Thyroid gland (tissue), 4 donors: ENCODE measurements around the gene COMP. TPM values are rescaled to one million over a fixed set of nuclear protein-coding genes. Genes with fewer than 3 reads are reported as not detected.
A peak's percentile ranks its signal among the peaks of the same experiment; 100 is the strongest.

Experiments used
- DNase-seq, 2 donors: peaks; one replicate each; pipeline ENCODE4 v3.0.0-alpha.2; 2019
- H3K27ac ChIP-seq, 3 donors: fragments of 200-600 bp; sonication (generic); 1 replicate in 2 of 3; 2 replicates in 1 of 3; pipeline ENCODE4 v1.5.1; 2016 to 2019; ENCODE audit warnings: mild to moderate bottlenecking in 1 of 3, moderate library complexity in 1 of 3
- H3K27me3 ChIP-seq: fragments of 200-600 bp; sonication (generic); one replicate; pipeline ENCODE4 v1.5.1; 2019
- H3K36me3 ChIP-seq, 2 donors: fragments of 200-600 bp; sonication (generic); one replicate each; pipeline ENCODE4 v1.5.1; 2016 to 2019
- H3K4me1 ChIP-seq, 2 donors: fragments of 200-600 bp; sonication (generic); one replicate each; pipeline ENCODE4 v1.5.1; 2017 to 2019
- H3K4me3 ChIP-seq, 3 donors: fragments of 200-600 bp; sonication (generic); replicated peaks in 1 of 3; 1 replicate in 2 of 3; 2 replicates in 1 of 3; pipeline ENCODE4 v1.5.1; 2016; ENCODE audit warnings: mild to moderate bottlenecking in 1 of 3
- H3K9me3 ChIP-seq: fragments of 200-600 bp; sonication (generic); one replicate; pipeline ENCODE4 v1.5.1; 2017
- POLR2A ChIP-seq, 2 donors: fragments of 450-650 bp; IDR thresholded peaks; one replicate each; pipeline ENCODE4 v1.6.1; 2017; ENCODE audit warnings: antibody characterized with exemption in 2 of 2, mild to moderate bottlenecking in 2 of 2, moderate library complexity in 1 of 2
- WGBS, 2 donors: methylation state at CpG; one replicate each; pipeline ENCODE4 v1.1.5; 2017; 5-methylcytosine and 5-hydroxymethylcytosine counted together
- intact Hi-C: fragments of 100-400 bp; cut with DNase I; formaldehyde crosslinking; loops from one replicate; pipeline ENCODE4 v1.15.1; 2023
- total RNA-seq, 4 donors: library from RNA; depleted of rRNA; stranded (reverse); fragments of >200 nt; gene quantifications; one replicate each; pipeline ENCODE4 v1.2.3, GENCODE V29; 2016
- TF ChIP-seq, protein P1 (sequence below), 6 experiments: fragments of 200-600 bp in 3 of 6; fragments of 450-650 bp in 3 of 6; sonication (generic) in 3 of 6; IDR thresholded peaks; one replicate each; pipeline ENCODE4 v1.5.1; 2016 to 2019; ENCODE audit warnings: antibody characterized with exemption in 6 of 6, mild to moderate bottlenecking in 2 of 6, inconsistent platforms in 1 of 6, moderate library complexity in 1 of 6

COMP gene
- total RNA-seq, 4 donors from 2014 or later: 0.33 to 33.3 (median 1.9) TPM

- intact Hi-C loops: no loop called here
- Histone ChIP-seq H3K9me3 (no peaks in the 10 kb centered on the region), H3K27me3 (peaks cover 33% of the 10 kb centered on the region), H3K4me3 (no peak overlapping the region), H3K4me1 (peaks cover 14 to 32% of the 10 kb centered on the region in 2 donors), H3K36me3 (no peaks in the 10 kb centered on the region), H3K27ac (no peak overlapping the region)
- no peak for DNase-seq
- TF ChIP-seq, protein P1, sequence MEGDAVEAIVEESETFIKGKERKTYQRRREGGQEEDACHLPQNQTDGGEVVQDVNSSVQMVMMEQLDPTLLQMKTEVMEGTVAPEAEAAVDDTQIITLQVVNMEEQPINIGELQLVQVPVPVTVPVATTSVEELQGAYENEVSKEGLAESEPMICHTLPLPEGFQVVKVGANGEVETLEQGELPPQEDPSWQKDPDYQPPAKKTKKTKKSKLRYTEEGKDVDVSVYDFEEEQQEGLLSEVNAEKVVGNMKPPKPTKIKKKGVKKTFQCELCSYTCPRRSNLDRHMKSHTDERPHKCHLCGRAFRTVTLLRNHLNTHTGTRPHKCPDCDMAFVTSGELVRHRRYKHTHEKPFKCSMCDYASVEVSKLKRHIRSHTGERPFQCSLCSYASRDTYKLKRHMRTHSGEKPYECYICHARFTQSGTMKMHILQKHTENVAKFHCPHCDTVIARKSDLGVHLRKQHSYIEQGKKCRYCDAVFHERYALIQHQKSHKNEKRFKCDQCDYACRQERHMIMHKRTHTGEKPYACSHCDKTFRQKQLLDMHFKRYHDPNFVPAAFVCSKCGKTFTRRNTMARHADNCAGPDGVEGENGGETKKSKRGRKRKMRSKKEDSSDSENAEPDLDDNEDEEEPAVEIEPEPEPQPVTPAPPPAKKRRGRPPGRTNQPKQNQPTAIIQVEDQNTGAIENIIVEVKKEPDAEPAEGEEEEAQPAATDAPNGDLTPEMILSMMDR (IDR thresholded peaks at IDR 0.05): no peak
- TF ChIP-seq POLR2A (IDR thresholded peaks at IDR 0.05): no peak
- 83 to 89% methylated on average over 3 of the region's 3 CpGs for WGBS, 2 donors
Measured at GRCh38 chr19:18792661-18793060, 1.6 kb upstream of the COMP start.

DNA sequence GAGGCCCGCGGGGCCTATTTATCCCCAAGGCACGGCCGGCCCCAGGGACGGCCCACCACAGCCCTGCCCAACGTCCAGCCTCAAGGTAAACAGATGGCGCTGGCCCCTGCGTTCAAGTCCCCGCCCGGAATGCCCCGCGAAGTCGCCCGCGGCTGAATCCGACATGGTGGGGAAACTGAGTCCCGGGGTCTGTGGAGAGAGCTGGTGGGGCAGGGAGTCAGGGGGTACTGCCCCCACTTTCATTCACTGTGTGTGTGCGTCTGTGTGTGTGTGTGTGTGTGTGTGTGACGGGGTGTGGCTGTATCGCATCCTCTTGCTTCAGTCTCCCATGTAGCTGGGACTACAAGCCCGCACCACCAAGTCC, 192 bp upstream of the COMP start:
- no peak overlapping the region for H3K27ac ChIP-seq
- no peaks in the 10 kb centered on the region for H3K36me3 ChIP-seq
- no peaks in the 10 kb centered on the region for H3K9me3 ChIP-seq
- WGBS, 2 donors: 29 to 50% methylated on average over 5 to 19 of the region's 21 CpGs
- H3K4me1 ChIP-seq: peaks cover 14 to 36% of the 10 kb centered on the region in 2 donors
- DNase-seq: no peak
- H3K4me3 ChIP-seq: no peak overlapping the region
- TF ChIP-seq POLR2A (IDR thresholded peaks at IDR 0.05): no peak
- TF ChIP-seq, protein P1 (IDR thresholded peaks at IDR 0.05): no peak
- intact Hi-C loops: no loop called here
- peaks cover 38% of the 10 kb centered on the region for H3K27me3 ChIP-seq

GRCh38 chr19:18789883-18790565, 1.1 kb downstream of the COMP start:
- 1 to 3% methylated on average over 27 to 30 of the region's 65 CpGs for WGBS, 2 donors
- intact Hi-C loops: no loop called here
- Histone ChIP-seq H3K36me3 (no peaks in the 10 kb centered on the region), H3K27me3 (peaks cover 38% of the 10 kb centered on the region), H3K27ac (no peak overlapping the region), H3K4me1 (peaks cover 14 to 44% of the 10 kb centered on the region in 2 donors), H3K4me3 (no peak overlapping the region), H3K9me3 (no peaks in the 10 kb centered on the region)
- peak; percentile 23 to 33 for DNase-seq
- TF ChIP-seq, protein P1 (IDR thresholded peaks at IDR 0.05): no peak
- TF ChIP-seq POLR2A (IDR thresholded peaks at IDR 0.05): no peak

DNA sequence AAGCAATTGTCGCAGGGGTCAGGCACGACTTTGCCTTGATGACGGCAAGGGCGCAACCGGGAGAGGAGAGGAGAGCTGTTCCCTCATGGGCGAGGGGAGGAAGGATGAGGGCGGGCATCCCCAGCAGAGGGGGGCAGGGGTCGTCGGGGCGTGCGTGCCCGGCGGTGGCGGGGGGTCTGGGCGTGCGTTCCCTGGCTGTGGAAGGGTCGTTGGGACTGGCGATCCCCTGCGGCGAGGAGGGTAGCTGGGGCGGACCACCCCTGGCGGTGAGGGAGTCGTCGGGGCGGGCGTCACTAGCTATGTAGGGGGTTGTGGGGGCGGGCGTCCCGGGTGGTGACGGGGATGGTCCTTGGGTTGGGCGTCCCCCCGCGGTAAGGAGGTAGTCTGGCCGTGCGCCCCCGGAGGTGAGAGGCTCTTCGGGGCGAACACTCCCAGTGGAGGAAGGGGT, 1.7 kb downstream of the COMP start:
- Histone ChIP-seq H3K4me3 (no peak overlapping the region), H3K4me1 (peaks cover 14 to 44% of the 10 kb centered on the region in 2 donors), H3K36me3 (no peaks in the 10 kb centered on the region), H3K27me3 (peaks cover 38% of the 10 kb centered on the region), H3K9me3 (no peaks in the 10 kb centered on the region), H3K27ac (no peak overlapping the region)
- no peak for TF ChIP-seq POLR2A (IDR thresholded peaks at IDR 0.05)
- intact Hi-C loops: no loop called here
- 5 to 8% methylated on average over 18 to 23 of the region's 38 CpGs for WGBS, 2 donors
- no peak for DNase-seq

DNA sequence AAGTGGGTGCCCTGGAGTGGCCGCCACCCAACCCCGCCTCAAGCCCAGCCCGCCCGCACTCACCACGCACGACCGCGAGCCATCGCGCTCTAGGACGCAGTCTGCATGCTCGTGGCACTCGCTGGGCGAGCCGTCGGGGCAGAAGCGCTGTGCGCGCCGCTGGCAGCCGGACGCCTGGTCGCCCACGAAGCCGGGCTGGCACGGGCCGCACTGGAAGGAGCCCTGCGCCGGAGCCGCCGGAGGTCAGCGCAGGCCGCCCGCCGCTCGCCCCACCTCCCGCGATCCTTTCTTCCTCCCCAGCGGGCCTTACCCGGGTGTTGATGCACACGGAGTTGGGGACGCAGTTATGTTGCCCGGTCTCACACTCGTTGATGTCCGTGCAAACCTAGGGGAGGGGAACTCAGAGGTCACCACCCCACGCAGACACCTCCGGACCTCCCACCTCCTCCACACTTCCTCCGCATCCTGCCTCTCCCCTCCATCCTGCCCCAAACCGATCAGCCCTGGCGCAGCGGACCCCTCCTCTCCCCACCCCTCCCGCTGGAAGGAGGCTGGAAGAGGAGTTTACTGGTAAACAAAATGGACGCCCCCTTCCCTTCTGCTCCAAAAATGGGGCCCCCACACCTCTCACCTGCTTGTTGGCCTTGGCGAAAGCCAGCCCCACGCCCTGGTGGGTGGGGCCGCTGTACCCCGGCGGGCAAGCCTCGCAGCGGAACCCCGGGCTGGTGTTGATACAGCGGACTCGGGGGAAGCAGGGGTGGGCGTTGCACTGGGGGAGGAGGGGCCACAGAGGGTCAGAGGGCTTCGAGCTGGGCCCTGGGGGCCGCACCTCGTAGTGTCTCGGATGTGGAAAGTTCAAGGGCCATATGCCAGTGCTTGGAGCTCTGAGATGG, 2.3 kb downstream of the COMP start:
- 1 to 4% methylated on average over 14 to 23 of the region's 68 CpGs for WGBS, 2 donors
- intact Hi-C loops: no loop called here
- Histone ChIP-seq H3K4me3 (no peak overlapping the region), H3K27me3 (peaks cover 38% of the 10 kb centered on the region), H3K36me3 (no peaks in the 10 kb centered on the region), H3K27ac (no peak overlapping the region), H3K4me1 (peaks cover 14 to 44% of the 10 kb centered on the region in 2 donors), H3K9me3 (no peaks in the 10 kb centered on the region)
- TF ChIP-seq, protein P1 (IDR thresholded peaks at IDR 0.05): no peak
- no peak for TF ChIP-seq POLR2A (IDR thresholded peaks at IDR 0.05)
- DNase-seq: no peak
